Measurements from ENCODE around the gene NHLRC3.
A peak's percentile ranks its signal among the peaks of the same experiment; 100 is the strongest.

Gene NHLRC3

DNA sequence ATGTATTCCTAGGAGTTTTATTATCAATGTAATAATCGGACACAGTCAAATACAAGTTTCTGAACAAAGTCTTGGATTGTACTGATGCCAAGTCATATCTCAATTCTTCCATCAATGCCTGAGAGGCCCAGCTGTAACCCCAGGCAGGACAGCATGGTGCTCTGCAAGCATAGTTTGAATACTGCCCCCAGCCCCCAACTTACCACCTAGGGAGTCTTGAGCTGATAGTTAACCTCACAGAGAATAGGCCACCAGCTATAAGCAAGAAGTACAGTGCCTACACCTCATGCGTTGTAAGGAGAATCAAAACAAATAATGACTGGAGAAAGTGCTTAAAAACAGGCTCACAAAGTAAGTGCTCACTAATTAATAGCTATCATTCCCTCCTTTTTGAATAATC lies 3.1 kb upstream of the NHLRC3 start:
- no peak overlapping the region for H3K27ac ChIP-seq
- no peak for TF ChIP-seq ZFX (IDR thresholded peaks at IDR 0.05)
- TF ChIP-seq, protein P1, sequence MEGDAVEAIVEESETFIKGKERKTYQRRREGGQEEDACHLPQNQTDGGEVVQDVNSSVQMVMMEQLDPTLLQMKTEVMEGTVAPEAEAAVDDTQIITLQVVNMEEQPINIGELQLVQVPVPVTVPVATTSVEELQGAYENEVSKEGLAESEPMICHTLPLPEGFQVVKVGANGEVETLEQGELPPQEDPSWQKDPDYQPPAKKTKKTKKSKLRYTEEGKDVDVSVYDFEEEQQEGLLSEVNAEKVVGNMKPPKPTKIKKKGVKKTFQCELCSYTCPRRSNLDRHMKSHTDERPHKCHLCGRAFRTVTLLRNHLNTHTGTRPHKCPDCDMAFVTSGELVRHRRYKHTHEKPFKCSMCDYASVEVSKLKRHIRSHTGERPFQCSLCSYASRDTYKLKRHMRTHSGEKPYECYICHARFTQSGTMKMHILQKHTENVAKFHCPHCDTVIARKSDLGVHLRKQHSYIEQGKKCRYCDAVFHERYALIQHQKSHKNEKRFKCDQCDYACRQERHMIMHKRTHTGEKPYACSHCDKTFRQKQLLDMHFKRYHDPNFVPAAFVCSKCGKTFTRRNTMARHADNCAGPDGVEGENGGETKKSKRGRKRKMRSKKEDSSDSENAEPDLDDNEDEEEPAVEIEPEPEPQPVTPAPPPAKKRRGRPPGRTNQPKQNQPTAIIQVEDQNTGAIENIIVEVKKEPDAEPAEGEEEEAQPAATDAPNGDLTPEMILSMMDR (conservative IDR thresholded peaks at IDR 0.05), result no peak

DNA sequence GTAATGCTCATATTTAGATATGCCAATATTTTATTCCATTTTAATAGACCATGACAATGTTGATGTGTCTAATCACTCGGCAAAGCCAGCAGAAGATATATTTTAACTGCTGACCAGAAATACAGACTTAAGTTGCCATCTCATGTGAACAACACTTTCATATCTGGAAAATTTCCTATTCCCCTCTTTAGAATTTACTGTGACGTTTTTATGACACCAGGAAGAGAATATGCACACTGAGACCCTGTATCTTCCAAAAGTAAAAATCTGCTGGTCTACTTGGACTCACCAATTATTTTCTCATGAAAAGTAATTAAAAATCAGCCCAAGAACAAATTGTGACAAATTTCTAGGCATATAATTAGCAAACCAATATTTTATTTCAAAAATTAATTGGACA lies 2.5 kb upstream of the NHLRC3 start:
- no peak overlapping the region for H3K27ac ChIP-seq
- no peak for TF ChIP-seq ZFX (IDR thresholded peaks at IDR 0.05)
- TF ChIP-seq, protein P1 (conservative IDR thresholded peaks at IDR 0.05), result no peak

DNA sequence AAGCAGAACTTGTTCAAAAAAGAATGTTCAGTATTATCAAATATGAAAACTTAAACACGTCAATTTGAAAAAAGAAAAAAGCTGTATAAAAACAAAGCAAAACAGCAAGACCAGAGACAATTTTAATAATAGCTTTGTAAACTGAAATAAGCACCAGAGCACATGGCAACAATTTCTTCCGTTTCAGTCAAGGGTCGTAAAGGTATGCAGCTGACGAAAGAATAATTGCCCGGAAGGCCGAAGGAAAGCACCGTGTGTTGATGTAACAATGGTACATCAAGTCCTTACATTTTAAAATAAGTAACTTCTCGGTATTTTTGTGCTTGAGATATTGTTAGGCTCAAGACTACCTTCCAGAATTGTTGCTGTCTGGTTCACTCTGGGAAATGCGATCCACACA lies 2.0 kb upstream of the NHLRC3 start:
- no peak overlapping the region for H3K27ac ChIP-seq
- TF ChIP-seq, protein P1 (conservative IDR thresholded peaks at IDR 0.05), result no peak
- no peak for TF ChIP-seq ZFX (IDR thresholded peaks at IDR 0.05)

DNA sequence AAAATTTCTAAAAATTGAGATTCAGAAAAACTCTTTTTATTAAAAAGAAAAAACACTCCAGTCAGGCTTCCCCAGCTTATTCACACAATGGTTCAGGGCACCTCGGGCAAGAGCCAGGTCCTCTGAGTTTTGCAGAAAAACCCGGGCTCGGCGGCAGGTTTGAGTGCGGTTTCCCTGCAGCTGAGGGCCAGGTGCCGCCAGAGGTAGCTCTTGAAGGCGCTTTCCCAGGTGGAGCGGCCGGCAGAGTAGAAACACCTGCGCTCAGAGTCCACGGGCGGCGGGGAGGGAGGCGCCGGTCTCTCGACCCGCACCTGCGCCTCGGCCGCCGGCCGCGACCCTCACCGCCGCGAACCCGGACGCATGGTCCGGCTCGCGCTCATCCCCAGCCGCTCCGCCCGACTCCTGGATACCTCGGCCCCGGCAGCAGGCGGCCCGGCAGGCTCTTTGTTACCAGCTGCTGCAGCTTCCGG lies 811 bp upstream of the NHLRC3 start:
- no peak; the same call in 1 of the 2 replicates for TF ChIP-seq ZFX (IDR thresholded peaks at IDR 0.05)
- TF ChIP-seq, protein P1 (conservative IDR thresholded peaks at IDR 0.05), result 0 out of 2 replicates have a peak, but pooled peaks have one; percentile 5
- H3K27ac ChIP-seq, result peak overlapping the region; percentile 88

DNA sequence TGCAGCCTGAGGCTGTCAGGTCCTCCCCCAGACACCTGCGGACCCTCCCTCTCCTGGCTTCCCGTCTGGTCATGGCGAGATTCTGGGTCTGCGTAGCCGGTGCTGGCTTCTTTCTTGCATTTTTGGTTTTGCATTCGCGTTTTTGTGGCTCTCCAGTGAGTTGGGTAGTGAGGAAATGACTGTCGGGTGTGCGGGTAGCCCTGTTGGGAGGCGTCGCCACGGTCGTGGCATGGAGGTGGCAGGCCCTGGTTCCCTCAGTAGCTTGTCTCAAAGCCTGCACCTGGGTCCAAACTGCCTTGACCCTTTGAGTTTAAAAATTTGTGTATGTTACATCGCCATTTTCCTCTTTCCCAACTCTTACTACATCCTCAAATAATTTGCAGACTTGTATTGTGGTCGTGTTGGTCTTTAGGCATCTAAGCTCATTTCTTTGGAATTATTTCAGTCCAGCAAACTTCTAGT lies 344 bp downstream of the NHLRC3 start:
- peak overlapping the region; percentile 88 for H3K27ac ChIP-seq
- TF ChIP-seq, protein P1 (conservative IDR thresholded peaks at IDR 0.05), result no peak
- TF ChIP-seq ZFX (IDR thresholded peaks at IDR 0.05), result no peak

DNA sequence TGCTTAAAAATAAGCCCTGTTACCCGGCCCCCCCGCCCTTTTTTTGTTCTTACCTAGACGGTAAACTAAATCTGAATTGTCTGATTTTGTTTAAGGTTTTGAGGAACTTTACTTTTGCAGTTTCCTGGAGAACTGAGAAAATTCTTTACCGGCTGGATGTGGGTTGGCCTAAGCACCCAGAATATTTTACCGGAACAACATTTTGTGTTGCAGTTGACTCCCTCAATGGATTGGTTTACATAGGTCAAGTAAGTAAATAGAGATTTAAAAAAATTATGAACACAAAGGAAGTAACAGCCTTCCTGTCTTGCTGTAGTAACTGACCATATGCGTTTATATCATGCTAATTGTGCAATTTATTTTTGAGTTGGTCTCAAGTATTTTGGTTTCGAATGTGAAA lies 785 bp downstream of the NHLRC3 start:
- peak overlapping the region; percentile 88 for H3K27ac ChIP-seq
- TF ChIP-seq, protein P1 (conservative IDR thresholded peaks at IDR 0.05), result no peak
- TF ChIP-seq ZFX (IDR thresholded peaks at IDR 0.05), result no peak

DNA sequence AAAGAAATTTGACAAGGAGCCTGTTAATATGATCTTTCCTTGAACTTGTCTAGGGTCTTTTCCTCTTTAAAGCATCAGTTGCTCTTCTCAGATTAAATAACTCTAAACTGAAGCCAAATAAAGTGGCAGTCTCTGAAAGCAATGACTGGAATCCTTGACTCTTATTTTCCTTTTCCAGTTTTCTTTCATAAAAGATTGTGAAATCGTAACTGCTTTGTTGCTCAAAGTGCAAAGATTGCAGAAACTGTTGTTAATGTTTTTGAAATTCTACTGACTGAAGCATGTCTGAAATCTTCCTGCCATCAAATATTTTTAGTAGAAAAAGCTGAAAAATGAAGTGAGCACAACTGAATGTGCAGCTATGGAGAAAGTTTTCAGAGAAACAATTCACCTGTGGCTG lies 1.9 kb downstream of the NHLRC3 start:
- TF ChIP-seq, protein P1 (conservative IDR thresholded peaks at IDR 0.05), result no peak
- TF ChIP-seq ZFX (IDR thresholded peaks at IDR 0.05), result no peak
- no peak overlapping the region for H3K27ac ChIP-seq

Measured in C4-2B (cell line).